GM19467 (cell line): ENCODE results near the gene PACSIN2.
"Not testable (repeated sequence)": the region's sequence is repeated elsewhere in the genome, so short reads cannot be mapped to it uniquely, and the experiment has no call there.

Source experiments
- ATAC-seq: cut with Tn5 transposase; IDR thresholded peaks from one replicate; pipeline ENCODE4 v1.9.1; 2021; ENCODE audit warnings: mild to moderate bottlenecking, moderate library complexity; ENCODE audit not compliant: unreplicated experiment

The PACSIN2 gene

DNA sequence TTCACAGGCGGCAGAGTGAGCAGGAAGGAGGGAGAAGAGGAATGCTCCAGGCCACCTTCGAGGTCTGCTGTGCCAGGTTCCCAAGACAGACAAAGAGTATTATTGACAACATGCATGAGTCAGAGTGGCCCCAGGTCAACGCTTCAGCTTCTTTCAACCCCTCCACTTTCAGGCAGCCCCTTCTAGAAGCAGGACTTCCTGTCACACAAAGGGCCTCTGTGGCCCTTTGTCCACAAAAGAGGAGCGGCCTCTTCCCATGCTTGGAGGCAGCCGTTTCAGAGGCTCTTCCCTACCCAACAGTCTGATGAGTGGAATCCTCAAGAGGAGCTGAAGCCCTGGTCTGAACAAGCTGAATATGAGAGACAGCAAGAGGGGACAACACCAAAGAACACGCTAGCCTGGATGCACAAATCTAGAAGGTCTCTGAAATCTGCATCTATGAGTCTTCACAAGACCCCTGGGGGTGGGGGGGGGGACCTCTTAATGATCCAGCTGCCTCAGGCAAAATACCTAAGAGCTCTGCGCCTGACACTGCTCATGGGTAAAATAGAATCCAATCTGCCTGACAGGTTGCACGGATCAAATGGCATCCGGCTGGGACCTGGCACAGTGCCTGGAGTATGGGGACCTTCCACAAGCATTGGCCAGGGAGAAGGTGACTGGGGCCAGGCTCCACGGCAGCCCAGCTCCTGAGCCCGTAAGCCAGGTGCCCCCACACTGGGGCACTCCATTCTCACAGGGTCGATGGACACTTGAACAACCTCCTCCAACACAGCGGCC lies 67.5 kb downstream of the PACSIN2 start:
- ATAC-seq, result no peak

DNA sequence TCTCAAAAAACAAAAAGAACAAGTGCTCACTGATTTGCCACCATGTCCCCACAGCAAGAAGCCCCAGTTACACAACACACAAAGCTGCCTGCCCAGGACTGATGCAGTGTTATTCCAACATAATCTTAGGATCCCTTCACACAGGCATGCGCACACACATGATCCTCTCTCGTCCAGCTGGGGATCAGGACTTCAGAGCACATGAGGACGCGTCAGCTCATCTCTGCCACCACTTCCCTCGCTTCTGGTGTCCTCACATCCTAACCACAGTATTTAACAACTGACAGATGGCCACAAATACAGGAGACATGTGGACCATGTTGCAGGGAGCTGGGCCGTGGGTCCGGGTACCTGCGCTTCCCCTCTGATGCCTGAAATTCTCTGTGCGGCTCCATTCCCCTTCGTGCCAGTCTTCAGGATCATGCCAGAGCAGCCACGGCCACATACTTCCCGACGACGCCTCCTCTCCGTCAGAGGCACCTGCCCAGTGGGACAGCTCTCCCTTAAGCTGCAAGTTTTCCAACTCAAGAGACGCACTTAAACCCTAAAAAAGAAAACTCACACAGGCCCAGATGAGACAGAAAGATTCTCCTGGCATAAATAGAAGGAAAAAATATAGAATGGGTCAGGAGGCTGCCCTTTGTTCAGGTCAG lies 68.3 kb downstream of the PACSIN2 start:
- ATAC-seq, result no peak

DNA sequence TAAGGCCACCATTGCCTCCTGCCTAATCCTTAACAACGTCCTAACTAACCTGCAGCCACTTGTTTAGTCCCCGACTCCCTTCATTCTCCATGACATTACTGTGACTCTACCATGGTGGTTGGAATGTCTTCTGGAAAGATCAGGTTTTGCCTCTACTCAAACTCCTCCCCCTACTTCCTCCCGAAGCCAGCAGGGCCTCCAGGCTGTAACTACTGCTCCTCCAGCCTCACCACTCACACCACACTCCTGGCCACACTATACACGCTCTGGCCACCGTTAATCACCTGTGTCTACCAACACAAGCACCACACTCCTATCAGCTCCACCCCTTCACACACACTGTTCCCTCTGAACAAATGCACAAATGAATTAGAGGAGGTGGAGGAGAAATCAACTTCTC lies 69.2 kb downstream of the PACSIN2 start:
- no peak for ATAC-seq

DNA sequence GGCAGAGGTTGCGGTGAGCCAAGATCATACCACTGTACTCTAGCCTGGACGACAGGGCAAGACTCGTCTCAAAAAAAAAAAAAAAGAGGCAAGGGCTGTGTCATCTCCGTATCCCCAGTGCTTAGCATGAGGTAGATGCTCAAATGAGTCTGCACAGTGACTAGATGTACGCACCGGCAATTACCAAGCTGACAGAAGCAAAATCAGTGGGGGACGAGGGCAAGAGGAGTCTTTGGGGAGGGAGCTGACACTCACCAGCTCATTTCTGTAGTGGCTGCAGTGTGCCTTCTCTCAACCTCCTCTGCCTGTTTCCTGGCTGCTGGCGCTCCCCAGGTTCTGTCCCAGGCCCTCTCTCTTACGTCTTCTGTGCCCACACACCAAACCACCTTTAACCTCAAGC lies 69.9 kb downstream of the PACSIN2 start:
- ATAC-seq, result no peak

DNA sequence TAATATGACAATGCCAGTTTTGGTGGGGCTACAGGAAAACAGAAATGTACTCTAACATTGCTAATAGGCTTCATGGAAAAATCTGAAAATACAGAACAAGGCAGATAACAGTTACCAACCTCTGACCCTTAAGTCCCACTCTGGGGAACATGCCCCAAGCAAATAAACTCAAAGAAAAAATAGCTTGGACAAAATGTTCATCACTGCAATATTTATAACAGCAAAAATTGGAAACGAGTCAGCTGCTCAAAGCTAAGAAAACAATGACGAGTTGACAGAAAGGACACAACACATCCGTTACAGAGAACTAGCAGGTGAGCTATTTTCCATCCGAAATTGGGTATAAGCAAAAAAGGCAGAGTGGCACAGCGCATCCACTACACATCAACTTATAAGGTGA lies 70.5 kb downstream of the PACSIN2 start:
- no peak for ATAC-seq

DNA sequence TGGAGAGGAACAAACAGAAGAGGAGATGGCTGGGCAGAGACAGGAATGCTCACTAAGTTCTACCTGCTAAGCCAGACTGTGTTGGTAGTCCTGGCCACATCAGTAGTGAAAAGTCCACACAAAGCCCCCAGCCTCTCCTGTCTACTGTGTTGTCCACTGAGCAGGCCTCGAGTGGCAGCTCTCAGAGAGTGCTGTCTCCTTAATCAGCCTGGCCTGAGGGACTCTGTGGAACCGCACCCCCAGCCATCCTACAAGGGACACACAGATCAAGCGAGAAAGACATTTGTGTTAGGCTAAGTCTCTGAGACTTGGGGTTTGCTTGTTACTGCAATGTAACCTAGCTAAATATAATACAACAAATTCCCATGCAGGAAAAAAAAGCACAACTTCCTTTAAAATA lies 71.0 kb downstream of the PACSIN2 start:
- no peak for ATAC-seq

DNA sequence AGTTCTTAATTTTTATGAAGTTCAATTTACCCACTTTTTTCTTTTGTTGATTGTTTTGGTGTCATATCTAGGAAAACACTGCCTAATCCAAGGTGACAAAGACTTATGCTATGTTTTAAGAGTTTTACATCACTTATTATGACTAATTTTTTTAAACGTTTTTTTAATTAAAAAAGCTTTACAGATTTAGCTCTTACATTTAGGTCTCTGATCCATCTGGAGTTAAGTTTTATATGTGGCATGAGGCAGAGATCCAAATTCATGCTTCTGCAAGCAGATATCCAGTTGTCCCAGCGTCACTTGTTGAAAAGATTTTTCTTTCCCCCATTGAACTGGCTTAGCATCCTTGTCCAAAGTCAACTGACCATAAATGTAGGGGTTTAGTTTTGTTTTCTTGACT lies 72.6 kb downstream of the PACSIN2 start:
- ATAC-seq, result no peak

DNA sequence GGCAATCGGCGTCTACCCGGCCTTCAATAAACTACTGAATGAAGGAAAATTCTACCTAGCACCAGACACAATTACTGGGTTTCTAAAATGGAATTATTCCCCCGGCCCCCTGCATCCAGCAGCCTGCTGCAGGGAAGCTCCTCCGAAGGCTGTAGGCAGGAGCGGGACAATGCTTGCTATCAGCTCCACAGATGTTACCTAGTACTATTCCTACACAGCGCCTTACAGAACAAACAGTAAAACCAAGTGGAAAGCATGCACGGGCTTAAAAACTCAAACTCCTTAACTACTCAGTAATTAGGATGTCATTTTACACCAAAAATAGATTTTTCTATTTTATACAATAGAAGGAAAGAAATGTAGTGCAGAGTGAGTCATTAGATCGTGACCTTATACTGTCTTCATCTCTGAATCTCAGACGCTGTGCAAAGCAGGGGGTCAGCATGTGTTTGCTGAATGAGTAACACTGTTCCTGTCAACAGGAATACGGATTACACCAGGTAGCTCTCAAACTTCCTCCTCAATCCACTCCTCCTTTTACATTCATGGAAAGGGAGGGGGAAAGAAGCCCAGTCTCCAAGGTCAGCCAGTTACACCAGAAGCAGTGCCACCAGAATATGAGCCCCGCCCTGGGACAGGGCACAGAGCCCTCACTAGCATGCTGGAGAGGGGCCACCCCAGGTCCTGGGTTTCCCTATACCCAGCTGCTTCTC lies 74.9 kb downstream of the PACSIN2 start:
- ATAC-seq, result no peak

DNA sequence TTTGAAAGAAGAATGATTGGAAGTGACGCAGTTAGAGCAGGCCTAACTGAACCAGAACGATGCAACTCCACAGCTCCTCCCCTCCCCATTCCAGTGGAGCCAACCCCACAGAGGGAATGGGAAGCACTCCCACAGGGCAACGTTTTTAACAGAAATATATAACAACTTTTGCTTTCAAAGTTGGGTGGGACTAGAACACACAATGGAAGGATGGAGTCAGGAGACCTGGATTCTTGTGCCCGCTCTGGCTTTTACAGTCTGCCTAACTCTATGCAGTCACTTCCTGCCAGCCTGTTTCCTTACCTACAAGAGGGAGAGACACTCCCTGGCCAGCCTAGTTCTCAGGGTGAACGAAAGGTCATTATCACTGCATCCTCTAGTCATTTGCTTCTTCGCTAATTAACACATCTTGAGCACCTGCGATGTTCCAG lies 75.5 kb downstream of the PACSIN2 start:
- ATAC-seq, result no peak

DNA sequence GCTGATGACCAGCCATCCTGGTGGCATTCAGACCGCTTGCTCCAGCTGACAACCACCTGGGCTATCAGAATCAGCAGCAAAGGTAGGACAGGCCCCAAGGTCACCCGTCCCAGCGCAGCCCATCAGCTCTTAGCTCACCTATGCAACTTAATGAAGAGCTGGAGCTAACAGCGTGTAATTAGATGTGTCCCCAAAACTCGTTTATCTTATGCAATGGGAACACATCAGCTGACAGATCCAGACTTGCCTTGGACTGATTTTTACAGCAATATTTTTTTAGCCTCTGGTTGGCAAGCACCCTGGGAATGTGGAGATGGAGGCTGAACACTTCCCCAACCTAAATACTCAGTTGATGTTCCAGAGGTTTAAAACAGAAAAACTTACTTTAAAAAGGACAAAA lies 76.0 kb downstream of the PACSIN2 start:
- ATAC-seq, result no peak

DNA sequence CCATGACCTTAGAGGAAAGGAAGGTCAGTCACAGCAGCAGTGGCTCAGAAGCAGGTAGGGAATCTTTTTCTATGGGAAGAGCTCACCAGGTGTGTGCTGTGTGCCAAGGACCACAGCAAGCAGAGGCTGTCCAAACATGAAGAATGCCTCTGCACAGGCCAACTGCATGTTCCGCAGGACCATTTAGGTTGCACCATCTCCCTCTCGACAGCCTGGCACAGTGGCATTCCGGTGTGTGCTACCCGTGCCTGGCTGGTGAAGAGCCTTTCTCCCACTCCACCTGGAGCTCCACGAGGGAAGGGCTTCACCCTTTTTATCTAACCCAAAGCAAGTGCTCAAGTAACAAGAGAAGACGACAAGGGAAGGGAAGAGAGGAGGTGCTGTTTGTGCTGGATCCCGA lies 76.5 kb downstream of the PACSIN2 start:
- no peak for ATAC-seq

DNA sequence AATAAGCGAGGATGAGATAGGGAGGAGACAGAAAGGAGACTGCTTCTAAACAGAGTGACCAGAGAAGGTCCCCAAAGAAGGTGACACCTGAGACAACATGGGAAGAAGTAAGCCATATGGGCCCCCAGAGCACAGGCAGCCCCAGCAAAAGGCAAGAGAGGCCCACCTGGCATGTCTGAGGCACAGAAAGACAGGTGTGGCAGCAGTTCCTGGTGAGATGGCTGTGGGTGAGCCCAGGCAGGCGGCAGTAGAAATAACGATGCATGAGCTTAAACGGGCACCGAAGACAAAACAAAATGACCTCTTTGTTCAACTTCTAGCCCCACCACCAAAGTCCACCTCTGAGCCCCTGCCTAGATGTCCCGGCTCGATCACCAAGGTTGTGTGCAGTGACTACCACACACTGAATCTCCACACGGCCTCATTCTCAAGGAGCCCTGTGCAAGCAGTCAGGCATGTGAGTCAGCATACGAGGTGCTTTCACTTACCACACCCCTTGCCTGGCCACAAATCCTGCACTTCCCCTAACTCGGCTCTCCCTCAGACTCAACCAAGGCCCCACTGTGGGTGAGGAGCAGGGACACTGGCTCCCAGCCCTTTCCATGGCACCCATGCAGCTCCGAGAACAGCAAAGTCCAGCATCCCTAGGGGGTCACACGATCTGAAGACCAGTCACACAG lies 77.6 kb downstream of the PACSIN2 start:
- no peak for ATAC-seq

DNA sequence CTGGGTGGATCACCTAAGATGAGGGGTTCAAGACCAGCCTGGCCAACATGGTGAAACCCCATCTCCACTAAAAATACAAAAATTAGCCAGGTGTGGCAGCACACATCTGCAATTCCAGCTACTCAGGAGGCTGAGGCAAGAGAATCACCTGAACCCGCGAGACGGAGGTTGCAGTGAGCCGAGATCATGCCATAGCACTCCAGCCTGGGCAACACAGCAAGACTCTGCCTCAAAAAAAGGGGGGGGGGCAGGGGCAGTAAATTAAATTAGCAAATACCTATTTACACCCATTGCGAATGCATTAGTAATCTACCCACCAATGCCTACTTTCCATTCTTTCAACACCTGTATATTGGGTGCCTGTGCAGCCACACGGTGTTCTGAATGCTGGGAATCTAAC lies 78.3 kb downstream of the PACSIN2 start:
- ATAC-seq, result not testable (repeated sequence)

DNA sequence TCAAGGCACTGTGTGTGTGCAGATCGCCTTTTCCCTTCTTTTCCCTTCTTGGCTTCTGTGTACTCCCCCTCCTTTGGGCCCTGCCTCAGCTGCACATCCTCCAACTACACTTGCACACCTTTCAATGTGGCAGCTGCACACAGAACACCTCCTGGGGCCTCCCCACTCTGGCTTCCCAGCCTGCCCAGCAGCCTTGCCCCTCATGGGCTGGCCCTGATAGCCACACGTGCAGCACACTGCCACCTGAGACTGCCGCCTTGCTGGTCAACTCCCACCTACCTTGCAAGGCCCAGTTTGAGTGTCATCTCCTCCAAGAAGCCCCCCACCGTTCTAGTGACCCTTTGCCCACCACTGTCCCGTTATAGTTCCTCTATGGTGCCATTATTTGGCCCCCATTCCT lies 80.6 kb downstream of the PACSIN2 start:
- ATAC-seq, result no peak

DNA sequence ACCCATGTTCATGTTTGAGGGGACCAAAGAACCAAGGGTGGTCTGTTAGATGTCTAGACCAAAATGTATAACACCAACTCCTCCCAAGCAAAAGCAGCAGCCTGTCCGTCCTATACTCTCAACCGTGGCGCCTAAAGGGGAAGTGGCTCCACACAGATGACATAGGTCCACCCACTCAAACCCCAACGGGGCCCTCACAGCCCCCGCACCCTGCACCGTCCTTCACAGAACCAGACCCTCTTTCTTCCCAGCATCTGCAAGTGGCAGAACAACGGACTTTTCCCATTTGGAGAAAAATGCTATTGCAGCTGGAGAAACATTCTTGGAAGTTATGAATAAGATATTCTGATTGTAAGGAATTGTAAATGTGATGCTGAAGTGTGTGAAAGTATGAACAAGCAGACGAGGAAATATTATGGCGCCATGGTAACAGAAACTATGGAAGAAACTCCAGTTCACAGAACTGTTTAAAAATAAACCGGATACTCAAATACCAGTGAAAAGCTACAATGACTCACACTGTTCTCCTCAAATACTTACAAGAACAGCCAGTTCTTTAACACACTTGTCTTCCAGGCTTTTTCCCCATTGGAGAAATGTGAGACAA lies 81.4 kb downstream of the PACSIN2 start:
- ATAC-seq, result no peak

DNA sequence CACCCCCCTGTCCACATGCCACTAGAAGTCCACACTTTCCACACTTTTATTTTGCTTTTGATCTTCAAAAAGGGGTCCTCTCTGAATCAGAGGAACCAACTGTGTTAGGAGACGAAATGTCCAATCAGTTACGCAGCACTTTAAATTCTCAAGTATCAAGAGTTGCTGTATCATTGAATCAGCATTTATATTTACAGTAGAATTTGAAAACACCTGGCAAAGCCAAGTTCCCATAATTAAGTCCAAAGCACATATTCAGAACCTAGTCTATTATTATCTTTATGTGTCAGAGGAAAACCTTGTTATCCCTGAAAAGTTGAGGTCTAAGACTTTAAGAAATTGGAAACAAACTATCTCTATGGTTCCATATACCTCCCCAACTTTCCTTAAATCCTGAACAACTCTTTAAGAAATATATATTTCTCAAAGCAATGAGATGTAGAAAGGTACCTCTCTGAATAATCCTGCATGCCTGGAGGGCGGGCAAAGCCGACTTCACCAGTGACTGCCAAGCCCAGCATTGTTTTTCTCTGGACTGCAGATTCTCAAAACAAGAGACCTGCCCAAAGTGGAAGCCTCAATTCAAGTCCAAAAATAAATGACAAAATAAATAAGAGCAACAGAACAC lies 82.0 kb downstream of the PACSIN2 start:
- no peak for ATAC-seq

DNA sequence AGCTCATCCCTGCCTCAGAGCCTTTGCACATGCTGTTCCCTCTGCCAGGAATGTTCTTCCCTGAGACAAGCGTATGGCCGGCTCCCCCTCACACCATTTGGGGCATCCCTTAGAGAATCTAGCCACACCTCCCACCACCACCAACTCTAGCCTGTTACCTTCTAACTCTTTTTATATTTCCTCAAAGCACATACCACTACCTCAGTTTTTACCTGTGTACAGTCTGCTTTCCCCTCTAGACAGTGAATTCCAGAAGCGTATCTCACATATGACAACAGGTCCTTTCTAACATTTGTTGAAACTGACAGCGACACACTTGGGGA lies 82.8 kb downstream of the PACSIN2 start:
- ATAC-seq, result no peak

DNA sequence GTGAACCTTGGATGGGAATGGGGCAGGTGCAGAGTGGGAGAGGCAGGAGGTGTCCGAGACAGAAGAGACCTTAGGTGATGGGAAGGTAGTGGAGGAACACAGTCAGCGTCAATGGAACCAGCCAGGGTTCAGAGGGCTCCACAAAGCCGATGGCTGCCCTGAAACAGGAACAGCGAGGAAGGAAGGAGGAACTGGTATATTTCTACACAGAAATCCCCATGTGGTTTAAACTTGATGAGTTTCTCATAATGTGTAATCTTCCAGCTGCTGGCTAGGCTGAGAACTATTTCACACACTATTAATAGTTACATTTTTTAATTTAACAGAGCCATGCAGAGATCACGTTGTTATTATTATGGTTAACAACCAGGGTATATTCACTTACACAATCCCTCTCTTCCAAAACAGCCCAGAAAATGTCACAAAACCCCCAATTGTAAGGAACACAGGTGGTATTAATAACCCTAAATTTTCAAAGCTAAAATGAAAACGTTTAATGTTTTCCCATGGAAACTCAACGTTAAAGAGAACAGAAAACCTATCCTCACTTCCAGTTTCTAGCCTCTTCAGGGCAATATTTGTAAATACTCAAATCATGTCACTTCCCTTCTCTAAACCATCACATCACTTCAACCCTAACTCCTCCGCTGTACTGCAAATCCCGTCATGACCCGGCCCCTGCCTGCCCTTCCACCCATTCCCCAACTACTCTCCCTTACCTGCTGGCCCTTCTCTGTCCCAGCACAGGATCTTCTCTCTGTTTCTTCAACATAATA lies 83.3 kb downstream of the PACSIN2 start:
- no peak for ATAC-seq

DNA sequence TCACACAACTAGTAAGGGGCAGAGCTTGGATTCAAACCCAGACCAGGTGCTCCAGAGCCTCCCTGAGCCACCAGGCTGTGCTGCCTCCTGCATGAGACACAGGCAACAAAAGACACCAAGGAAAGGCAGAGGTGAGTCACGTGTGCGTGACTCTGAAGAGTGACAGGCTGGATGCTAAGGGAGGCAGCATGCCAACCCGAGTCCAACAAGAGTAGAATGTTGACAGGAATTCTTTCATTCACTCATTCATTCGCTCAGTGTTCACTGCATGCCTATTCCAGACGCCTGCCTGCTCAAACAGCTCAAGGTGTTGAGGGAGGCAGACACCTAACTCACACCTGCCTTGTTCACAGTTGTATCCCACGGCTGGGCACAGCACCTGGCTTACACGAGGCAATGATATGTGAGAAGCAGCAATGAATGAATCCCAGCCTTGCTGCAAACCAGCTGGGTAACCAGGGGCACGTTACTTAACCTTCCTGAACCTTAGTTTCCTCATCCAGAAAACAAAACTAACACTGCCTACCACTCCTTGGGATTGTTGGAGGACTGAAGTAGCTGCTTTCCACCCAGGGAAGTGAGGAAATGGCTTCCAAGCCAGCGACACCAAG lies 84.0 kb downstream of the PACSIN2 start:
- no peak for ATAC-seq

DNA sequence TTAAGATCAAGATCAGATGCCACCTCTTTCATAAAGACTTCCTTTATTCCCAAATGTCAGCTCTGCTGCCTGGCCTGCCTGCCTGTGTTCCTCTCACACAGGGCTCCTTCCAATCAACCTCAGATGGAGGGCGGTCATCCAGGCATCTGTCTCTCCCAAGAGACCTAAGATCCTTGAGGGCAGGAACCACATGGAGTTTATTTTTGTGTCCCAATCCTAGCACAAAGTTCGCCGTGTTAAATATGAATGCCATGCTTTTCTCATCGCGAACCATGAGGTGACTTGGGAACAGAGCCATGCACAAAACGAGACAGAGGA lies 85.2 kb downstream of the PACSIN2 start:
- no peak for ATAC-seq
